Suprapubic skin (tissue), 3 donors: ENCODE data around the gene RSBN1L.

Source experiments
- CTCF ChIP-seq, 2 donors: fragments of 200-600 bp in 1 of 2; fragments of 450-650 bp in 1 of 2; sonication (generic) in 1 of 2; IDR thresholded peaks; one replicate each; pipeline ENCODE4 v1.5.1; 2016 to 2019; ENCODE audit warnings: antibody characterized with exemption in 2 of 2, mild to moderate bottlenecking in 1 of 2, moderate library complexity in 1 of 2
- EP300 ChIP-seq: sonication (generic); formaldehyde crosslinking; IDR thresholded peaks from one replicate; pipeline ENCODE4 v1.6.1; 2017; ENCODE audit warnings: antibody characterized with exemption
- POLR2A ChIP-seq, 2 donors: fragments of 450-650 bp; IDR thresholded peaks; one replicate each; pipeline ENCODE4 v1.6.1; 2017; ENCODE audit warnings: antibody characterized with exemption in 2 of 2, mild to moderate bottlenecking in 2 of 2, moderate library complexity in 2 of 2

GRCh38 chr7:77710067-77710466, 13.8 kb downstream of the RSBN1L start:
- TF ChIP-seq POLR2A (IDR thresholded peaks at IDR 0.05), result no peak
- no peak for TF ChIP-seq CTCF (IDR thresholded peaks at IDR 0.05)
- no peak for TF ChIP-seq EP300
